Smooth muscle cell of bladder (primary cell): ENCODE data around the gene RNF133. TPM values are rescaled to one million over a fixed set of nuclear protein-coding genes. Genes with fewer than 3 reads are reported as not detected.

Experiments used
- total RNA-seq: library from RNA; depleted of rRNA; stranded (reverse); fragments of >200 nt; gene quantifications from 2 replicates; pipeline ENCODE4 v1.2.3, GENCODE V29; 2014

RNF133 gene
- 0.14 and 0.18 TPM in 2 replicates for total RNA-seq

GRCh38 chr7:122699017-122699416 lies at the start of gene RNF133:
Gene RNF133, minus strand, starts transcription at chr7:122699117. Its CDS starts 199 bp downstream, at chr7:122698918.

GRCh38 chr7:122702872-122703510 lies 4.1 kb upstream of the RNF133 start, which contains the start of gene RNF148:
Gene RNF148, minus strand, starts transcription at chr7:122702922. Its CDS starts 172 bp downstream, at chr7:122702750.

Other genes with a start within 250 kb of the RNF133 start
- 0.28 and 0.74 TPM in 2 replicates for gene RNF148, start 3.8 kb upstream of the RNF133 start, total RNA-seq
- 16.4 and 32.4 TPM in 2 replicates for gene CADPS2, start 187.3 kb upstream of the RNF133 start, total RNA-seq